CD4-positive, alpha-beta T cell treated with Interleukin-12 subunit alpha and Interleukin-12 subunit beta, for 1 hour (primary cell): ENCODE results near the gene SCAF8.
"Not testable (repeated sequence)": the region's sequence is repeated elsewhere in the genome, so short reads cannot be mapped to it uniquely, and the experiment has no call there.

Experiments
- DNase-seq: peaks from one replicate; pipeline ENCODE4 v3.0.0-alpha.2; 2020

Gene SCAF8

GRCh38 chr6:154783229-154783628 lies 50.0 kb downstream of the SCAF8 start:
- DNase-seq = no peak

- DNase-seq = no peak
These were observed 51.9 kb downstream of the SCAF8 start for GRCh38 chr6:154785075-154785474.

GRCh38 chr6:154786144-154786868 lies 53.1 kb downstream of the SCAF8 start:
- DNase-seq = no peak

- no peak for DNase-seq
These were observed 58.5 kb downstream of the SCAF8 start for GRCh38 chr6:154791556-154792317.

GRCh38 chr6:154792325-154792724 lies 59.1 kb downstream of the SCAF8 start:
- DNase-seq = no peak

GRCh38 chr6:154792761-154793160 lies 59.5 kb downstream of the SCAF8 start:
- DNase-seq = no peak

- DNase-seq = no peak
These were observed 63.3 kb downstream of the SCAF8 start for GRCh38 chr6:154796484-154796883.

GRCh38 chr6:154797857-154798256 lies 64.6 kb downstream of the SCAF8 start:
- DNase-seq = no peak

GRCh38 chr6:154800338-154800737 lies 67.1 kb downstream of the SCAF8 start:
- DNase-seq = peak; percentile 8

- DNase-seq = peak; percentile 51
These were observed 72.2 kb downstream of the SCAF8 start for GRCh38 chr6:154805288-154805911.

GRCh38 chr6:154806804-154807203 lies 73.6 kb downstream of the SCAF8 start:
- no peak for DNase-seq

GRCh38 chr6:154811663-154812062 lies 78.4 kb downstream of the SCAF8 start:
- DNase-seq = not testable (repeated sequence)

GRCh38 chr6:154814063-154814462 lies 80.8 kb downstream of the SCAF8 start:
- no peak for DNase-seq

- DNase-seq = no peak
These were observed 83.0 kb downstream of the SCAF8 start for GRCh38 chr6:154815938-154816820.

- DNase-seq = no peak
These were observed 87.9 kb downstream of the SCAF8 start for GRCh38 chr6:154821099-154821498.

GRCh38 chr6:154821638-154822037 lies 88.4 kb downstream of the SCAF8 start:
- DNase-seq = no peak

GRCh38 chr6:154822947-154823558 lies 89.8 kb downstream of the SCAF8 start:
- no peak for DNase-seq

GRCh38 chr6:154824076-154824475 lies 90.9 kb downstream of the SCAF8 start:
- no peak for DNase-seq

GRCh38 chr6:154829970-154830369 lies 96.8 kb downstream of the SCAF8 start:
- DNase-seq = no peak

GRCh38 chr6:154830771-154831170 lies 97.6 kb downstream of the SCAF8 start:
- DNase-seq = no peak

- no peak for DNase-seq
These were observed 102.1 kb downstream of the SCAF8 start for GRCh38 chr6:154835307-154835706.

- DNase-seq = no peak
These were observed 106.3 kb downstream of the SCAF8 start for GRCh38 chr6:154839546-154839945.
